Hepatocyte (in vitro differentiated cells): ENCODE measurements around the gene ZBTB16.

Experiments
- CTCF ChIP-seq: fragments of 200-600 bp; sonication (generic); IDR thresholded peaks from 2 replicates; pipeline ENCODE4 v1.5.1; 2016; ENCODE audit warnings: antibody characterized with exemption, mild to moderate bottlenecking; ENCODE audit not compliant: poor library complexity
- EZH2 ChIP-seq: fragments of 200-600 bp; sonication (generic); IDR thresholded peaks from 2 replicates; pipeline ENCODE4 v1.6.1; 2016; ENCODE audit warnings: antibody characterized with exemption, mild to moderate bottlenecking, borderline replicate concordance
- EZH2phosphoT487 ChIP-seq: fragments of 200-600 bp; sonication (generic); IDR thresholded peaks from one replicate; pipeline ENCODE4 v1.6.1; 2018; ENCODE audit warnings: antibody characterized with exemption, mild to moderate bottlenecking, low read depth, moderate library complexity; ENCODE audit not compliant: unreplicated experiment, severe bottlenecking

DNA sequence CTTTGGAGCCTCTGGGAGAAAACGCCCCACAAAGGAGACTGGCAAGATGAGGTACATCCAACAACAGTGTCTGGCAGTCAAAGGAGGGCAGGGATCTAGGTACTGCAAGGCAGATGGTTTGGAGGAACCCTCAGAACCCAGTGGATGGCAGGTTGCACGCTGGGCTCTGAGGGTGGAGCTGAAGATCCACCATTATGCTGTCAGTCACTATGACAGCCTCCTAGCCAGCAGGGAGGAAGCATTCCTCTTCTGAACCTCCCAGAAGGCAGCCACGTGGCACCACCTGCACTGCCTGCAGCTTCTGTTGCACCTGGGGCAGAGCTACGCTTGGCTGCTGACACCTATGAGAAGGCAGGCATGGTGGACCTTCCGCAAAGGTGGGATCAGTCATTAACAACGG, 44.4 kb upstream of the ZBTB16 start:
- no peak for TF ChIP-seq CTCF
- no peak for TF ChIP-seq EZH2
- no peak for TF ChIP-seq EZH2phosphoT487
